ENCODE measurements around the gene RNF14.

- TF ChIP-seq POLR2A (IDR thresholded peaks at IDR 0.05) (no peak), CTCF (IDR thresholded peaks at IDR 0.05) (no peak)
Measured at GRCh38 chr5:141949511-141949910, 19.4 kb upstream of the RNF14 start.
